GDM1 (cell line): ENCODE measurements around the gene YBX1.
"Not testable (repeated sequence)": the region's sequence is repeated elsewhere in the genome, so short reads cannot be mapped to it uniquely, and the experiment has no call there.

Experiments
- DNase-seq: peaks from one replicate; lab custom pipeline; 2025; lab: John Stamatoyannopoulos, UW

YBX1 gene

GRCh38 chr1:42690477-42691156 is 8.4 kb downstream of the YBX1 start:
- no peak for DNase-seq

GRCh38 chr1:42691157-42691498 is 8.9 kb downstream of the YBX1 start:
- DNase-seq = no peak

GRCh38 chr1:42692461-42692860 is 10.2 kb downstream of the YBX1 start:
- DNase-seq = no peak

GRCh38 chr1:42692911-42693310 is 10.7 kb downstream of the YBX1 start:
- DNase-seq = no peak

- DNase-seq = no peak
These were observed 16.0 kb downstream of the YBX1 start for GRCh38 chr1:42698081-42698813.

- DNase-seq = no peak
These were observed 17.8 kb downstream of the YBX1 start for GRCh38 chr1:42700006-42700405.

GRCh38 chr1:42703888-42704464 is 21.8 kb downstream of the YBX1 start:
- DNase-seq = no peak

- not testable (repeated sequence) for DNase-seq
These were observed 30.6 kb downstream of the YBX1 start for GRCh38 chr1:42712808-42713207.

GRCh38 chr1:42713293-42713692 is 31.1 kb downstream of the YBX1 start:
- no peak for DNase-seq

GRCh38 chr1:42714441-42714840 is 32.2 kb downstream of the YBX1 start:
- DNase-seq = not testable (repeated sequence)

- no peak for DNase-seq
These were observed 38.6 kb downstream of the YBX1 start for GRCh38 chr1:42720868-42721267.

- DNase-seq = no peak
These were observed 39.7 kb downstream of the YBX1 start for GRCh38 chr1:42721926-42722325.

- not testable (repeated sequence) for DNase-seq
These were observed 40.2 kb downstream of the YBX1 start for GRCh38 chr1:42722403-42722802.

- DNase-seq = no peak
These were observed 41.3 kb downstream of the YBX1 start for GRCh38 chr1:42723511-42723910.

GRCh38 chr1:42725820-42726219 is 43.6 kb downstream of the YBX1 start:
- DNase-seq = not testable (repeated sequence)

GRCh38 chr1:42730002-42730401 is 47.8 kb downstream of the YBX1 start:
- no peak for DNase-seq

GRCh38 chr1:42730988-42731387 is 48.8 kb downstream of the YBX1 start:
- no peak for DNase-seq

- DNase-seq = no peak
These were observed 49.4 kb downstream of the YBX1 start for GRCh38 chr1:42731585-42731984.

GRCh38 chr1:42732126-42732680 is 50.0 kb downstream of the YBX1 start:
- DNase-seq = no peak

- no peak for DNase-seq
These were observed 51.4 kb downstream of the YBX1 start for GRCh38 chr1:42733415-42734200.

- no peak for DNase-seq
These were observed 52.2 kb downstream of the YBX1 start for GRCh38 chr1:42734201-42735035.
